HEK293T (cell line): Measurements from ENCODE around the gene KIAA1755.

Experiments used
- CTCF ChIA-PET: fragments of 350-600 bp; formaldehyde crosslinking; extraction: SDS; loops from one replicate; lab custom pipeline; 2021; ENCODE audit warnings: antibody characterized with exemption, inconsistent platforms; lab: Yijun Ruan, JAX
- POLR2A ChIA-PET: fragments of 350-600 bp; formaldehyde crosslinking; extraction: SDS; loops from one replicate; lab custom pipeline; 2020; ENCODE audit warnings: antibody characterized with exemption, inconsistent platforms; lab: Yijun Ruan, JAX
- DNase-seq: peaks from one replicate; pipeline ENCODE4 v3.0.0; 2012; ENCODE audit warnings: mixed read lengths; ENCODE audit errors: extremely low spot score
- ARNT ChIP-seq: fragments of 450-650 bp; IDR thresholded peaks from 2 replicates; pipeline ENCODE4 v1.6.1; 2017; ENCODE audit warnings: mild to moderate bottlenecking
- CTBP1 ChIP-seq: fragments of 450-650 bp; IDR thresholded peaks from 2 replicates; pipeline ENCODE4 v1.6.1; 2016; ENCODE audit warnings: borderline replicate concordance
- ELF4 ChIP-seq: fragments of 450-650 bp; IDR thresholded peaks from 2 replicates; pipeline ENCODE4 v1.6.1; 2017; ENCODE audit warnings: antibody characterized with exemption
- FOXA1 ChIP-seq: fragments of 450-650 bp; IDR thresholded peaks from 2 replicates; pipeline ENCODE4 v1.6.1; 2016; ENCODE audit warnings: mild to moderate bottlenecking
- FOXK2 ChIP-seq: fragments of 450-650 bp; IDR thresholded peaks from 2 replicates; pipeline ENCODE4 v1.6.1; 2016; ENCODE audit warnings: mild to moderate bottlenecking
- FOXM1 ChIP-seq: fragments of 450-650 bp; IDR thresholded peaks from 2 replicates; pipeline ENCODE4 v1.6.1; 2017; ENCODE audit warnings: mild to moderate bottlenecking, borderline replicate concordance
- HDGF ChIP-seq: fragments of 450-650 bp; IDR thresholded peaks from 2 replicates; pipeline ENCODE4 v1.6.1; 2017; ENCODE audit warnings: antibody characterized with exemption, borderline replicate concordance
- L3MBTL2 ChIP-seq: fragments of 450-650 bp; conservative IDR thresholded peaks from 2 replicates; pipeline ENCODE4 v1.6.1; 2016; ENCODE audit warnings: mild to moderate bottlenecking
- LEF1 ChIP-seq: fragments of 450-650 bp; IDR thresholded peaks from 2 replicates; pipeline ENCODE4 v1.6.1; 2017; ENCODE audit warnings: mild to moderate bottlenecking, borderline replicate concordance
- NFRKB ChIP-seq: fragments of 450-650 bp; IDR thresholded peaks from 2 replicates; pipeline ENCODE4 v1.6.1; 2016; ENCODE audit warnings: mild to moderate bottlenecking, moderate library complexity
- SP1 ChIP-seq: fragments of 450-650 bp; IDR thresholded peaks from 2 replicates; pipeline ENCODE4 v1.6.1; 2017
- SUZ12 ChIP-seq: fragments of 450-650 bp; IDR thresholded peaks from 2 replicates; pipeline ENCODE4 v1.6.1; 2016; ENCODE audit warnings: mild to moderate bottlenecking
- TARDBP ChIP-seq: fragments of 450-650 bp; IDR thresholded peaks from 2 replicates; pipeline ENCODE4 v1.6.1; 2016
- ZNF384 ChIP-seq: fragments of 450-650 bp; IDR thresholded peaks from 2 replicates; pipeline ENCODE4 v1.6.1; 2016
- TF ChIP-seq, protein P1 (sequence below): fragments of 450-650 bp; IDR thresholded peaks from 2 replicates; pipeline ENCODE4 v1.6.1; 2016

Gene KIAA1755, protein sequence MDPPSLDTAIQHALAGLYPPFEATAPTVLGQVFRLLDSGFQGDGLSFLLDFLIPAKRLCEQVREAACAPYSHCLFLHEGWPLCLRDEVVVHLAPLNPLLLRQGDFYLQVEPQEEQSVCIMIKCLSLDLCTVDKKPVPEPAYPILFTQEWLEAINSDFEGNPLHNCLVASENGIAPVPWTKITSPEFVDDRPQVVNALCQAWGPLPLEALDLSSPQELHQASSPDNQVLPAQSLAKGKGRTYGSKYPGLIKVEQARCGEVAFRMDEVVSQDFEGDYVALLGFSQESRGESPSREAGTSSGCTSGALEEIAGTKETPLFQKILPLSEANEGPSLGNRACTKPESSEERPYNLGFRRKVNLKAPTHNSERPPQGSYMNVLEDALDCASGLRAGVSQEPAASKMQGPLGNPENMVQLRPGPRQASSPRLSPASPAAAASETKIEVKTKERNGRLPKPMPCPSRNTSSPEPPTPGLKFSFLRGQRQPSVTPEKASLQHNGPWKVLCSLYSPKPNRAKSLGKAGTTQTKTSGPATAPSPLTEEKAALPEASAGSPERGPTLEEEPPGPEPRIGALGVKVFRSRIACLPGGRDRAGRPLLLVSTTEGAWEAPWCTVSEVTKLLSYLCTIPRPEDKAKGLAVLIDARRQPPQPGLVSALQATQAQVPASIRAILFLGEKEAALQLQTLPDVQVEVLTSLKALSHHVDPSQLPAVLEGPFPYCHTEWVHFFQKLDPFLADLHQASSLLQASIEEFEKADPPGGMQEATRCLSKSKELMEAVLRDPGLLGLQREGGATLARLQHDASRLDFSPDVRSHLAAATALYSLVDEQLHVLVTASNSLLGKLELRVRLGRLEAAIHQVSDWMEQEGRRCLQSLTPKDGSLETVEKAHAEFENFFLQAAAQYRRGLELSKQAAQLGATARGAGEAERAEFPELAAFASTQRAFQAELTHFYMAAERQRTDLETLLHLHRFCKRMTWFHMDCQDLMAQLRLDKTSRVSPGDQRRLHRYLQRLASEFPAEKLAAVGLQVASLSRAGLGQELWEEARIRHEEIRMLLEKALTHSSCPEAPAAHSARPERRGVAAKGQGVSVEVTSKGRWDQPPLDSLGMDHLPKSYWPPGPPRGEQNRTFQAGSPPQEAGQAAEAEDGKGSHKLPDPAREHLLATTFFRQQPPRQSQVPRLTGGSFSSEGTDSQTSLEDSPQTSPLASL

DNA sequence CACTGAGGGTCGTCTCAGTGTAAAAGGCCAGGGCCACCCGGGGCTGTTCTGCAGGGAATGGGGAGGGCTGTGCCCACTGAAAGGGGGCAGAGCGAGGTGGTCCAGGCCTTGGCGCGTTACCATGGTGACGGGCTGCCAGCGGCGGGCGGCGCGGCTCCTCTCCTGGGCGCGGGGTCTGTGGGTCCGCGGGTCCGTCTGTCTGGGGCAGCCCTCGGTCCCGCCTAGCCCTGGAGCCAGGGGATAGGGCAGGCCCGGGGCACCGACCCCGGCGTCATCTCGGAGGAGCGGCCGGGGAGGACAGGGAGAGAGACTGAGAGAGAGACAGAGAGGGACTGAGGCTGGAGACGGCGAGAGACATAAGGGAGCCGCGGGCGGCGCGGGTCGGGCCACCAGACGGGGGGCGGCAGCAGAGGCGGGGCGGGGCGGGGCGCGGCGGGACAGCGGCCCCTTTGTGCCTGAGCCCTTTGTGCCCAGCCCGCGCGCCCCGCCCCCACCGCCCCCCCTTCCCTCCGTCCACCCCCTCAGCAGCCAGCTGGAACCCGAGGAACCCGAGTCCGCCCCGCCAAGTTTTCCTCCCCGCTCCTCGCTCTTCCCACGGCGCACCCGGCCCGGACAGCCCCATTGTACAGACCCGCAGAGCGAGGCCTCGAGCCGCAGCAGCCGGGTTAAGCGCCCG lies at the start of gene KIAA1755:
Gene KIAA1755, minus strand, starts transcription at position 358 of the 676 bp plus-strand sequence. Its CDS starts 235 bp downstream, at position 123.
- POLR2A ChIA-PET: interaction anchor here (0.6 kb wide), 1 partner anchor 289 kb away, joined by 3 read pairs; no protein-coding TSS in a partner anchor

DNA sequence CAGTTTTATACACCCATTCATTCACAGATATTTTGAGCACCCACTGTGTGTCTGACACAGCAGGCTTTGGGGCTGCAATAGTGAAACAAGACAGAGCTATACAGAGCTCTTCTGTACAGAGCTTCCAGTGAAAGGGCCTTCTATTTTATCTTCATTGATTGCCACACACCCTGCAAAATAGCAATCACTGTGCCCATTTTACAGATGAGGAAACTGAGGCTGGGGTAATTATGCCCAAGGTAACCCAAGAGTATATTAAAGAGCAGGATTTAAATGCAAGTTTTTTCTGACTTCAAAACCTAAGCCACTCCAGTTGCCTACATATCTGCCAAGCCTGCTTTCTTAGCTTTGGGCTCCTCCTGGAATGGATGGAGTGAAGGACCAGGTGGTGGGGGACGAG lies 47.9 kb upstream of the KIAA1755 start:
- no peak for DNase-seq
- ChIA-PET POLR2A (no interaction called here), CTCF (no interaction called here)
- no peak for TF ChIP-seq ELF4
- TF ChIP-seq SUZ12: no peak
- no peak for TF ChIP-seq CTBP1
- TF ChIP-seq TARDBP: no peak
- TF ChIP-seq, protein P1, sequence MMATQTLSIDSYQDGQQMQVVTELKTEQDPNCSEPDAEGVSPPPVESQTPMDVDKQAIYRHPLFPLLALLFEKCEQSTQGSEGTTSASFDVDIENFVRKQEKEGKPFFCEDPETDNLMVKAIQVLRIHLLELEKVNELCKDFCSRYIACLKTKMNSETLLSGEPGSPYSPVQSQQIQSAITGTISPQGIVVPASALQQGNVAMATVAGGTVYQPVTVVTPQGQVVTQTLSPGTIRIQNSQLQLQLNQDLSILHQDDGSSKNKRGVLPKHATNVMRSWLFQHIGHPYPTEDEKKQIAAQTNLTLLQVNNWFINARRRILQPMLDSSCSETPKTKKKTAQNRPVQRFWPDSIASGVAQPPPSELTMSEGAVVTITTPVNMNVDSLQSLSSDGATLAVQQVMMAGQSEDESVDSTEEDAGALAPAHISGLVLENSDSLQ: no peak
- no peak for TF ChIP-seq NFRKB

More for the DNA sequence above, at the start of gene KIAA1755:
- DNase-seq: no peak
- TF ChIP-seq ARNT: no peak
- TF ChIP-seq L3MBTL2: no peak
- no peak for TF ChIP-seq ZNF384
- TF ChIP-seq CTBP1: no peak
- TF ChIP-seq TARDBP: no peak
- no peak for TF ChIP-seq FOXK2
- TF ChIP-seq SP1: no peak
- TF ChIP-seq HDGF: no peak
- TF ChIP-seq NFRKB: no peak
- TF ChIP-seq FOXM1: no peak
- TF ChIP-seq, protein P1: no peak
- no peak for TF ChIP-seq FOXA1
- no peak for TF ChIP-seq ELF4
- no peak for TF ChIP-seq SUZ12
- no peak for TF ChIP-seq LEF1
- CTCF ChIA-PET: no interaction called here

DNA sequence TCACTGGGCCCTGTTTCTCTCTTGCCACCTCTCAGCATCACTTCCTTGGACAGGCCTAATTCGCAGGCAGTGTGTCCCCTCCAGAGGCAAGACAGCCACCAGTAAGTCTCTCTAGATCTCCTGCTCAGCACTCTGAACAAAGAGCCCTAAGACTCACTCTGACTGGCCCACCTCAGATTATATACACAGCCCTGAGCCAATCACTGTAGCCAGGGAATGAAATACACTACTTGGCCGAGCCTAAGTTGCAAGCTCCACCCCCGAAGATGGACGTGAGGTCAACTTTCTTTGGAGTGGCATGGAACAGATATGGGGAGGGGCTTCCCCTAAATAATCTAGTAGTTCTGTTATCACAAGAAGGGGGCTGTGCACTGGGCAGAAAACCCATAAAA lies 47.5 kb upstream of the KIAA1755 start:
- ChIA-PET POLR2A (no interaction called here), CTCF (interaction anchor here (0.8 kb wide), 1 partner anchor 14 kb away, joined by 3 read pairs; no protein-coding TSS in a partner anchor)
- DNase-seq: no peak

DNA sequence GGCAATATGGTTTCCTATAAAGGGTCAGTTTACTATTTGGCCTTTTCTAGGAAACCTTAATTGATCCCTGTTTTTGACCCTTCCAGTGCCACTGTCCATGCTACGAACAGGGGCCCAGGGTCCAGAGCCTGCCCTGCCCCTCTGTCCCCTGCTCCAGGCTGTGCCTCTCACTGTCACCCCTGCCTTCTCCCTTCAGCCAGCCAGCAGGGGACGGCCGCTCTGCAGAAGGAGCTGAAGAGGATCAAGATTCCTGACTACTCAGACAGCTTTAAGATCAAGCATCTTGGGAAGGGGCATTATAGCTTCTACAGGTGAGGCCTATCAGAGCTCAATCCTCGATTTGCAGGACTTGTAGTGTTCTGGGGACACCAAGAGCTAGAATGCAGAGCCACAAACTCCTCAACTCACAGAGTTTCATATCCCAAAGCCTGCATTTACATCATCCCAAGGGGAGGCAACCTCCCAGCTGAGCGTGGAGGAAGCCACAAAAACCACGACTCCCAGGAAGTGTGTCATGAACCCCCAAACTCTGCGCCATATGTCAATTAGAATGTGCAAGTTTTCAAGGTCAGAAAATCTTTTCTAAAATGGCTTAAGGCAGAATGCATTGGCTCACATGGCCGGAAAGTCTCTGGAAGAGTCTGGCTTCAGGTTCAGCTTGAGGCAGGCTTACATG lies 47.0 kb upstream of the KIAA1755 start:
- no peak for TF ChIP-seq SUZ12
- no peak for TF ChIP-seq ZNF384
- no peak for TF ChIP-seq CTBP1
- no peak for TF ChIP-seq FOXA1
- TF ChIP-seq SP1: no peak
- no peak for TF ChIP-seq LEF1
- ChIA-PET CTCF (interaction anchor here (0.8 kb wide), 1 partner anchor 15 kb away, joined by 3 read pairs; no protein-coding TSS in a partner anchor), POLR2A (no interaction called here)
- no peak for DNase-seq

More for the DNA sequence above, 47.5 kb upstream of the KIAA1755 start:
- TF ChIP-seq SP1: no peak
- TF ChIP-seq, protein P1: 0 out of 2 replicates have a peak, but pooled peaks have one; percentile 31

DNA sequence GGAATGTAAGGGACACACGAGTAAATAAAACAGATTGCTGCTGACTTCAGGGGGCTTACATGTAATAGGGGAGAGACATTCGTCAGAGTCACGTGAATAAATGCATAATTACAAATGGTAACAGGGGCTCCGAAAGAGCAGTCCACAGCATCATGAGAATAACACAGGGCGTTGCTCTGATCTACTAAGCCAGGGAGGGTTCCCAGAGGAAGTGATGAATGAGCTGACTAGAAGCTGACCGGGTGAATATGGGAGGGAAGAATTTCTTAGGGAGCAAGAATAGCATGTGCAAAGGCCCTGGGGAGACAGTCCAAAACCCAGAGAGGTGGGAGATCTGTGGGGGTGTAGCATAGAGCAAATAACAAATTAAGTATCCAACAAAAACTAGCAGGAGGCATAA lies 45.8 kb upstream of the KIAA1755 start:
- TF ChIP-seq NFRKB: no peak
- TF ChIP-seq LEF1: no peak
- TF ChIP-seq L3MBTL2: no peak
- TF ChIP-seq SP1: no peak
- no peak for TF ChIP-seq FOXK2
- DNase-seq: no peak
- ChIA-PET POLR2A (no interaction called here), CTCF (no interaction called here)
